HG02970 (cell line): ENCODE measurements around the gene ASAH2.
"Not testable (repeated sequence)": the region's sequence is repeated elsewhere in the genome, so short reads cannot be mapped to it uniquely, and the experiment has no call there.

Experiments
- ATAC-seq: cut with Tn5 transposase; IDR thresholded peaks from one replicate; pipeline ENCODE4 v1.9.1; 2021; ENCODE audit warnings: mild to moderate bottlenecking, moderate library complexity, moderate number of reproducible peaks; ENCODE audit not compliant: unreplicated experiment, low FRiP score

Gene ASAH2

GRCh38 chr10:50260791-50261281 is 9.5 kb upstream of the ASAH2 start:
- ATAC-seq = peak; percentile 98

DNA sequence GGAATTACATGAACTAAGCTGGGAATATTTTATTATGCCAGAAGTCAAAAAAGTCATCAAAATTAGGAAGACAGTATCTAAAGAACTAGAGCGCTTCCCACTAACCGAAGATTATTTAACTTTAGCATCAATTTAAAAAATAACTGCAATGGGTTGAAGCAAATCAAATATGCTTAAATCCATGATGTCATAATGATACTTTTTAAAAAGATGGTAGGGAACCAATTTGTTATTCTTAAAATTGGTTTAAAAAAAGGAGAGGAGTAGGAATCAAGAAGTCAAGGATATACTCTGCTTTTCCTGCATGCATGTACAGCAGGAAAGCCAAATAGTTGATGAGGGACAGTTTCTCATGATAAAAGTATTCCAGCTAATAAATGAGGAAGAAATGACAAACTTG is 3.2 kb upstream of the ASAH2 start:
- no peak for ATAC-seq

DNA sequence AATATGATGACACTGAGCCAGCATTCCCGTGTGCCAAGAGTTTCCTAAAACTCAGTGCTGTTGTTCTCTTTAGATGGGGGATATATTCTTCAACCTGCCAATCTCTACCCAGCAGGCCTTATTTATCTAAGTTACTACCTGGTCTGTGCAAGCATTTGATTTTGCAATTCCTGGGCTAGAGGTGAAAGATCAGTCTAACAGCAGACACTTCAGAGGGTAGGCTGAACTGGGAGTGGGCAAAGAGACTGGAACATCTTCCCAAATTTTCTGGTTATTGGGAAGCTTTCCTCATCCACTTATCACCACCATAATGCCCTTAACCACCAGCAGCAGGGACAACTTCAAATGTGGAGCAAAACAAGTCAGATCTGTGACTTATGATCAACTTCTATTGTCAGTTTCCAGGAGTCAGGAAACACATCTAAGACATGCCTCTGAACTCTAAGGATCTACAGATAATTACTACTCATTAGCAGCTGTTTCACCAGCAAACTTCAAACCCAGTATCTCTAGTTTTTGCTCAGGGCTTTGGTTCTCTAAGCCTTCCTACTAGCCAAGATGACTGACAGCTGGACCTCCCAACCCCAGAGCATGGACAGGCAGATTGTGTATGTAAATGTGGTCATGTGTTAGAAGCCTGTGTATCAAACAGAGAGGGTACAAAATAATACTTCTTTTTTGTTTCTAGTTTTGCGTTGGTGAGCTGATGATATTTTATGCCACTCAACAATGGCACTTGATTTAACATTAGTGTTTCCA is 1.0 kb downstream of the ASAH2 start:
- no peak for ATAC-seq

DNA sequence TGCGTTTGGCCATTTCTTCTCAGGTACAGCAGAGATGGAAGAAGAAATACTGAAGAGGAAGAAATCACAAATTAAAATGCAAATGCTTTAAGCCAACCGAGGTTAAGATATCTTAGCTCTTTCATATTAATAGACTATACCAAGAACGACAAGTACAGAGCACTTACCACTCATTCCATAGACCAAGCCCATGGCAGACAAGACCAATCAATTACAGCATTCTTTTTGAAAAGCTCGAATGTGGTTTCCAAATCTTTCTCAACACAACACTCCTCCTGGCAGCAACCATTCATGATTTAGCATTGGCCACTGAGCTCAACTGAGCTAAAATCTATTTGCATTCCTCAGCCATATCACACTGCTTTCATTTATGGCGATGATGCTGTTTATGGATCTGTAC is 2.7 kb downstream of the ASAH2 start:
- no peak for ATAC-seq

DNA sequence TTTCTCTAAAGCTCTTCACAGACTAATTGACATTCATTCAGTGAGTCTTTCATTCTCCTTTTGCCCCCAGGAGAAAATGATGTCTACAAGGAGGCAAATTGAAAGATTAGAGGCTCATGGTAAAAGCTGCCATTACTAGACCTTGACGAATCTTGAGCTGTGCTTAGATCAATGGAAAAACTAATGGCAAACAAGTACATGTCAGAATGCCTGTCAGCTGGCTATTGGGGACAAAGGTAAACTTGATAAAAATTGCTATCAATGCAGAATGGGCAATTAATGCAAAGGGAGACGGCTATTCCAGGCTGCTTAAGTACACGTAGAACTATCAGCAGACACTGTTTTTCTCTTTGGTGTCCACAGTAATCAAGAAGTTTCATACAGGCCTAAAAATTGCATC is 3.3 kb downstream of the ASAH2 start:
- no peak for ATAC-seq

- no peak for ATAC-seq
Measured at GRCh38 chr10:50244201-50244600, 7.1 kb downstream of the ASAH2 start.

DNA sequence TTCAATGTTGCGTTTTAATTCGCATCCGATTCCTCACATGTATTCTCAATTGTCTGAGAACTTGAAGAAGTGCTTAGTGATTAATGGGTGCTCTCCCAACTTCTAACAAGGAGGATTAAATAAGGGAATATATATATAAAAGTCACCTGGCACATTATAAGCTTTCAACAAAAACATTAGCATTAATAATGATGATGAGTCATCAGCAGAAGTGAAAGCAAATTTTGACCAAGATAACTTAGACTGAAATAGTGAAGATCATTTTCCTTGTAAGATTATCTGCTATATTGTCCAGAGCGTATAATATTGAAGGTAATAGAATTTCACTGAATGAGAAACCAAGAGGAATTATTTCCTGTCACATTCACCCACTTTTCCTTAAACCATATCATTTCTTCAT is 8.5 kb downstream of the ASAH2 start:
- no peak for ATAC-seq

- not testable (repeated sequence) for ATAC-seq
Measured at GRCh38 chr10:50241478-50241877, 9.8 kb downstream of the ASAH2 start.

- ATAC-seq = no peak
Measured at GRCh38 chr10:50234486-50234885, 16.8 kb downstream of the ASAH2 start.

DNA sequence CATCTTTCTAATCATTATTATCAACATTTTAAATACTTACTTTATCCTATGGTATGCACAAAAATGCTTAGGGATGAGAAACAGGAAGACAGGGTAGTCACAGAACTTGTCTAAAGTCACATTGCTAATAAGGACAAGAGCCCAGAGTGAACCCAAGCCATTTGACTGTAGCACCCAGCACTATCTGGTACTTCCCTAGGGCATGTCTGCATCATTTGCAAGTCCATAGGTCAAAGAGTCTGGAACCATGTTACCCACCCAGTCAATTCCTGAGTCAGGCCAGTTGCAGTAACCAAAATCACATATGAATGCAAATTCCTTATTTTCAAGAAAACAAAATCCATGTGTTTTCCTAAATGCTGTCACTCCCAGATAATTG is 19.1 kb downstream of the ASAH2 start:
- ATAC-seq = no peak

- ATAC-seq = no peak
Measured at GRCh38 chr10:50231515-50232260, 19.6 kb downstream of the ASAH2 start.

- ATAC-seq = no peak
Measured at GRCh38 chr10:50229460-50229859, 21.9 kb downstream of the ASAH2 start.

GRCh38 chr10:50228672-50229071 is 22.6 kb downstream of the ASAH2 start:
- no peak for ATAC-seq

- ATAC-seq = no peak
Measured at GRCh38 chr10:50226610-50227009, 24.7 kb downstream of the ASAH2 start.

DNA sequence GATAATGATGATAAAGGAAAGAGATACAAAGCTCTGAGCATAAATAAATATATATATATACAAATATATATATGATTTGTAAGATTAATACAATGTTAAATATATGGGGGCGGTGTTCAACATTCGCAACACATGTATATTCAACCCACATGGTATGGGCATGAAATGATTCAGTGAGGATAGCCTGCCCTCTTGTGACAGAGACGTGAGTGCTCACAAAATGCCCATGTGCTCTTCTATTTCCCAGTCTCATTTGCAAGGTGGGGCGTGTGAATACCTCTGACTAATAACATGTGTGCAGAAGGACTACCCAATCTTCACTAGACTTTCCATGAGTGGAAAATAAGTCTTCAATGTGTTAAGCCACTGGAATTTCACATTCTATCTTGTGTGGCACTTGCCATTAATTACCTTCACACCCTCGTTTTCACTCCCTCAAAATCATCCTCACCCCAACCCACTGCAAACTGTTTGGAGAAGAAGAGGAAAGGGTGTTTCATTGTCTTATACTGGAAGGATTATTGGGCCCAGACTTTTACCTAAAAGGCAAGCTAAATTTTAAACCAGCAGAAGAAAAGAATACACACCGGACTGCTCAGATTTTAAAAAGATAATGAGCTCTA is 26.9 kb downstream of the ASAH2 start:
- ATAC-seq = no peak

DNA sequence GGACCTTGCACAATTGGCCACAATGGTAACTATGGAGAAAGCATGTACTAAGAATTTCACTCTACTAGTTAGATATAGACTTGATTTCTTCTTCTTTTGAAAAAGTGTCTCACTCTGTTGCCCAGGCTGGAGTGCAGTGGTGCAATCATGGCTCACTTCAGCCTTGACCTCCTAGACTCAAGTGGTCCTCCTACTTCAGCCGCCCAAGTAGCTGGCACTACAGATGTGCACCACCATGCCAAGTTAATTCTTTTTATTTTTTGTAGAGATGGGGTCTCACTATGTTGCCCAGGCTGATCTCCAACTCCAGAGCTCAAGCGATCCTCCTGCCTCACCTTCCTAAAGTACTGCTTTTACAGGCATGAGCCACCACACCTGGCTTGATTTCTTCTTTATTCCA is 29.1 kb downstream of the ASAH2 start:
- ATAC-seq = no peak

DNA sequence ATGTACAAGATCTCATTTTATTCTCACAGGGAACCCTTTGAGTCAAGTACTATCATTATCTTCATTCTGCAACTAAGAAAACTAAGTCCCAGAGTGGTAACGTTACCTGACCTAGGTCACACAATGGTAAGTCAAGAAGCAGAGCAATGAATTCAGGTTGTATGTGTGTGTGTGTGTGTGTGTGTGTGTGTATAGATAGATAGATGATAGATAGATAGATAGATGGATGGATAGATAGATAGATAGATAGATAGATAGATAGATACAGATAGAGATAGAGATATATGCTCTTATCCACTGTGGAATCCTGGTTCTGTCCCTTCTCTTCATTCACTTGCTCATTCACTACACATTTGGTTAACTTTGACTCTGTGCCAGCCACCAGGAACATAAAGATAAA is 29.8 kb downstream of the ASAH2 start:
- ATAC-seq = no peak

DNA sequence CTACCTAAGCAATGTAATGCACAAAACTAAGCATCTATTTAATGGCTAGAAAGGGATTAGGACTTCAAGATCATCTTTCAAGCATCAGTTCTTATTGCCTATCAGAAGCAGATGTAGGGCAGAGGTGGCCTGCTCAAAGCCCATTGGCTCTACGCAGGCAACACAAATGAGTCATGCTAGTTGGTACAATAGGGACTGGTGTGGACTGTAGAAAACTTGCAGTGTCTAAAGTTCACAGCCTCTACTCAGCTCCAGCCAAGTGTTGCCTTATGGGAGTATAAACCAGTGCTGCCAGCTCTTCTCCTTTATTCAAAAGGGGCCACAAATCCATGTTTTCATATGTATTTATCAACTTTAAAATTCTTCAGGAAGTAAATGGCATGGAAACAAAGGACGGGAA is 31.7 kb downstream of the ASAH2 start:
- no peak for ATAC-seq

DNA sequence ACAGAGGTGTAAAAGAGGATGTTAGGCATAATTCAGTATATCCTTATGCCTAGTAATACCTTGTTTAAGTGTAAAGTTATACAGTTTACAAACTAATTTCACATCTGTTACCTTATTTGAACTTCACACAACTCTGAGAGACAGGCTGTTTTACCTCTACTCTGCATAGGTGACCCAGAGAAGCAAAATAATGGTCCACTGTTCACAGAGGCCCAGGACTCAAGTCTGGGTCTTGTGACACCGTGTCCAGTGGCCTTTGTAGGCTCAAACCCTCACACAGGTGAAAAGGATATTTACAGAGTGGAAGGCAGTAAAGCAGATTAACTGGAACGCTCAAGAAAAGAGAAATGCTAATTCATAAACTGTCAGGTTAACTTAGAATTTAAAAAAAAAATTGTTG is 32.1 kb downstream of the ASAH2 start:
- ATAC-seq = no peak

- no peak for ATAC-seq
Measured at GRCh38 chr10:50216894-50217293, 34.4 kb downstream of the ASAH2 start.

- ATAC-seq = no peak
Measured at GRCh38 chr10:50216418-50216817, 34.9 kb downstream of the ASAH2 start.
